GM13977 (cell line): Measurements from ENCODE around the gene BCAS1.

ENCODE experiments used
- DNase-seq: peaks from one replicate; pipeline ENCODE4 v3.0.0; 2012; ENCODE audit warnings: low spot score
- in situ Hi-C: fragments of 300-500 bp; cut with MboI; formaldehyde crosslinking; loops from one replicate; pipeline ENCODE4 v1.12.0; 2022; ENCODE audit warnings: low sequenced_read_pairs, low pct_unique_long_range_greater_than_20kb, mixed read lengths, inconsistent platforms; ENCODE audit not compliant: unreplicated experiment
- TF ChIP-seq, protein P1 (sequence below): IDR thresholded peaks from 2 replicates; pipeline ENCODE4 v1.5.1; 2012; ENCODE audit warnings: mild to moderate bottlenecking, control low read depth; ENCODE audit not compliant: insufficient read depth; ENCODE audit errors: extremely low read depth, missing control alignments

The BCAS1 gene

DNA sequence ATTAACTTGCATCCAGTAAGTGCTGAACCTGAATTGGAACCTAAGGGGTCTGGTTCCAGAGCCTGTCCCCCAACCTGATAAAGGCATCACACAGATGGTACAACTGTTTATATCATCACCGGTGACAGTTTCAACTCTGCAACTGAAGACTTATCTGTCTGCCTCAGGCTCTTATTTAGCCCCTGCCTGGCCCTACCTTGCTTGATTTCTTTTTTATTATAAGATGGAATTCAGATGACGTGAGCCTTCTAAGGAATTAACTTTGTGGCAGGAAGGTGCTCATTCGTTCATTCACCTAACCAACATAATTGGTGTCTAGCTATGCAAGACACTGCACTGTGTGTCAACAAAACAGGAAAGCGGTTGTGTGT is 175.0 kb downstream of the BCAS1 start:
- DNase-seq: no peak
- TF ChIP-seq, protein P1, sequence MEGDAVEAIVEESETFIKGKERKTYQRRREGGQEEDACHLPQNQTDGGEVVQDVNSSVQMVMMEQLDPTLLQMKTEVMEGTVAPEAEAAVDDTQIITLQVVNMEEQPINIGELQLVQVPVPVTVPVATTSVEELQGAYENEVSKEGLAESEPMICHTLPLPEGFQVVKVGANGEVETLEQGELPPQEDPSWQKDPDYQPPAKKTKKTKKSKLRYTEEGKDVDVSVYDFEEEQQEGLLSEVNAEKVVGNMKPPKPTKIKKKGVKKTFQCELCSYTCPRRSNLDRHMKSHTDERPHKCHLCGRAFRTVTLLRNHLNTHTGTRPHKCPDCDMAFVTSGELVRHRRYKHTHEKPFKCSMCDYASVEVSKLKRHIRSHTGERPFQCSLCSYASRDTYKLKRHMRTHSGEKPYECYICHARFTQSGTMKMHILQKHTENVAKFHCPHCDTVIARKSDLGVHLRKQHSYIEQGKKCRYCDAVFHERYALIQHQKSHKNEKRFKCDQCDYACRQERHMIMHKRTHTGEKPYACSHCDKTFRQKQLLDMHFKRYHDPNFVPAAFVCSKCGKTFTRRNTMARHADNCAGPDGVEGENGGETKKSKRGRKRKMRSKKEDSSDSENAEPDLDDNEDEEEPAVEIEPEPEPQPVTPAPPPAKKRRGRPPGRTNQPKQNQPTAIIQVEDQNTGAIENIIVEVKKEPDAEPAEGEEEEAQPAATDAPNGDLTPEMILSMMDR: no peak
- in situ Hi-C loops: no loop called here

- in situ Hi-C loops: no loop called here
- TF ChIP-seq, protein P1: no peak
- no peak for DNase-seq
These were observed 175.5 kb downstream of the BCAS1 start for GRCh38 chr20:53894707-53895384.
